Occipital lobe (tissue), 2 donors: ENCODE results near the gene C20orf141. TPM values are rescaled to one million over a fixed set of nuclear protein-coding genes. Genes with fewer than 3 reads are reported as not detected.
"Not testable (repeated sequence)": the region's sequence is repeated elsewhere in the genome, so short reads cannot be mapped to it uniquely, and the experiment has no call there.

ENCODE experiments used
- DNase-seq: peaks from one replicate; lab custom pipeline; 2025; lab: John Stamatoyannopoulos, UW
- total RNA-seq: library from RNA; depleted of rRNA; stranded (reverse); fragments of >200 nt; gene quantifications from one replicate; pipeline ENCODE4 v1.2.3, GENCODE V29; 2014

Gene C20orf141
- total RNA-seq, 1 donor from 2014 or later = not detected

DNA sequence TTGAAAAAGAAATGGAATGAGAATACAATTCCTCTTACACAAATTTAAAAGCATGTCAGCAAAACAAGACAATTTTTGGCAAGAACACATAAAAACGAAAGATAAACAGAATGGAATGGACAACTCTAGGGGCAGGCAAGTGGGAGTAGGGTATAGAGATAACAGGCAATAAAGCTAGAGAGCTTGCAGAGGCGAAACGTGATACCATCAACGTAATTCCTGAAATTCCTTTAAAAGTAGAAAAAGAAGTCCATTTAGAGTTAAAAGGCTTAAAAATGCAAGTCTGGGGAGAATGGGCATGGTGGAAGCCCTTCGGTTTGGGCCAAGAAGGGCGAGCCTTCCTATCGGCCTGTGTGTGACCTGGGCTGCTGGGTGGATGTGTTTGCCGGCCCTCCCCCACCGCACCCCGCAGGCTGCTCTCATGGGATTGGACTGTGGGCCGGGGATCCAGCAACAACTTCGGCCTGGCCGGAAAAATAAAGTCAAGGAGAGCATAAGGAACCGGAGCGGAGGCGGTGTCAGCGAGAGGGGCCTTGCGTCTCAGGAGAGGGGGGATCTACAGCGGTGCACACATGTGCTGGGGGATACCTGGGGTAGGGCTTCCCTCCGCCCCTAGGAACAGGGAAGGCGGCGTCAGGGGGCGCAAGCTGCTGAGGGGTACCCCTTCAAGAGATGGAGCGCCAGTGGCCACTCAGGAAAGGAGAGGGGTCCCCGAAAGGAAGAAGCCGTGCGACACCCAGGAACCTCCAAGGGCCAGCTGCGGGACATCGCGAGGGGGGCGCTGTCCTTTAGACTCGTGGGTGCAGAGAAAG is 5.5 kb downstream of the C20orf141 start:
- no peak for DNase-seq

DNA sequence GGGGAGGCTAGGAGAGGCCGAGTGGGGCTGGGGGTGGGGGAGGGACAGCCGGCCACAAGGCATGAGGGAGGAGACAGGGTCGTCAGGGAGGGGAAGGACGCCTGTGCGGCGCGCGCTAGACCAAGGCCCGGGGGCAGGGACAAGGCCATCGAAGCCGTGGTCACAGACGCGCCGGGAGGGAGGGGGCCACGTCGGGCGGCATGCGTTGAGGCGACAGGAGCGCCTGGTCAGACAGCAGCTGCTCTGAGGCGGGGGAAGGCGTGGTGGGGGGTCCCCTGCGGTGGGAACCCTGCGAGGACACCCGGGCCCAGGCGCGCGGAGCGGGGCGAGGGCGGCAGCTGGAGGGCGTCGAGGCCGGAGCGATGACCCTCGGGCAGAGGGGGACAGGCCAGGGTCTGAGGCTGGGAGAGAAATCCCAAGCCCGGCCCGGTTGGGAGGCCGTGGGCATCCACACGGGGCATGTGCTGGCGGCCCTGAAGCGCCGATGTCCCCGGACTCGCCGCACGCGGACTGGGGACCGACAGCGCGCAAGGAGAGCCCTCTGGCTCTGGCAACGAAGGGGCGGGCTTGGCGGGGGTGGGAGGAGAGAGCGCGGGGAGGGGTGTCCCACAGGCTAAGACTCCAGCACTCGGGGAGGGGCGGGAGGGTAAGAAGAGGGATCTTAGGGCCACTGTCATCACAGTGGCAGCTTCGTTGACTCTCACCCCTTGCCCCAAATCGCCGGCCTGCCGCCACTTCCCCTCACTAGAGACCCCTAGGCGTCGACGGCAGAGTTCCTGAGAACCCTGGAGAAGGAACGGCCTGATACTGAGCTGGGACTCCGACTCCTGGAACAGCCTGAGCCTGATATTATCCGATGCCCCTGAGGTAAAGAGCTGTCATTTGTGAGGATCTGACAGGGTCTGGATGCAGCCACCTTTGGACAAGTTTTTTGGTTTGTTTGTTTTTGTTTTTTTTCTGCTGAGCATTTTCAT is 6.4 kb downstream of the C20orf141 start:
- DNase-seq = no peak

DNA sequence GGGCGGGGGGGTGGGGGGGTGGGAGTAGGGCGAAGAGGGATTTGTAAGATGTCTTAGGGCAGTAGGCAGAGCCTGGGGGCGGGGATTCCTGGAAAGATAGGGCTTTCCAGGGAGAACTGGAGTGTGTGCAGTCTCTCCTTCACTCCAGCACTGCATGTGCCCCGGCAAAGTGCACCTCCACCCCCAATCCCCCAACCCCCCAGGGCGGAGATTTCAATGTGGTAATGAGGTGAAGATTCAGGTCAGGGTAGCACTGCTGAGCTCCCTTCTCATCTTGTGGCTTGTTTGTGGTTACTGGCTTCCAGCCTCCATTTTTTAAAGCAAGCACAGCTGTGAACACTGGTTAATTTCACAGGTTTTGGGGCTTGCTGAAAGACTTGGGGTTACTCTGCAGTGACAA is 7.3 kb downstream of the C20orf141 start:
- no peak for DNase-seq

DNA sequence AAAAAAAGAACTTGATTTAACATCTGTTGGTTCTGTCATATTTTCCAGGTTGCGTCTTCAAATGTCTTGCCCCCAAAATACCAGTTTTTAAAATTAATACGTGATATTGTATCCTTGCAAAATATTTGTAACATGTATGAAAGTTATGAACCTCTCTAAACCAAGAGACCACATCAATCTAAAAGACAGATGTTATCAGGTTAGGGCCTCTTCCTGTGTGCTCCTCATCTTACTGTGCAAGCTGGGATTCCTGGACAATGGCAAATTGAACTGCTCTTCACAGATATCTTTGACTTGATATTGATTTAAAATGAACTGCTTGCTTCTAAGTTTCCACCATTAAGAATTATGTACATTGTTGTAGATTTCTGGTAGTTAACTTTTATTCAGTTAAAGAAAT is 11.0 kb downstream of the C20orf141 start:
- DNase-seq = no peak

DNA sequence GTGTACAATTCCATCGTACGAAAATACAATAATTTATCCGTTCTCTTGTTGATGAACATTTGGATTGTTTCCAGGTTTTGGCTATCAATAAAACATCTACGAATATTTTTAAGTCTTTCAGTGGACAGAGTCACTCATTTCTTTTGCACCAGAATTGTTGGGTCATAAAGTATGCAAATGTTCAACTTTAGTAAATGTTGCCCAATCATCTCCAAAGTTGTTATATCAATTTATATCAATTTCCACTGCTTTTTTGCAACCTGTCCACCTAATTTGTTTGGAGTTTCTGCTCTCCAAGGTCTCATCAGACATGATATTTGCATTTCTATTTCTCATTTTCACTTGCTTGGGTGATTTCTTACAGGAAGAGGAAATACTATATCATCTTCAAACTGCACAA is 11.9 kb downstream of the C20orf141 start:
- no peak for DNase-seq

DNA sequence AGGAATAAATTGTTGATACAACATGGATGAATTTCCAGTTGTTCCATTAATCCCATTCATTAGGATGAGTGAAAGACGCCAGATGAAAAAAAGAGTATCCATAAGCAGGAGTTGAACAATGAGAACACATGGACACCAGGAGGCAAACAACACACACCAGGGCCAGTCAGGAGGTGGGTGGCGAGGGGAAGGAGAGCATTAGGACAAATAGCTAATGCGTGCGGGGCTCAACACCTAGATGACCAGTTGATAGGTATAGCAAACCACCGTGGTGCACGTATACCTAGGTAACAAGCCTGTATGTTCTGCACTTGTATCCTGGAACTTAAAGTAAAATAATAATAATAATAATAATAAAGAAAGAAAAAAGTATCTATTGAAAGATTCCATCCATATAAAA is 14.6 kb downstream of the C20orf141 start:
- no peak for DNase-seq

DNA sequence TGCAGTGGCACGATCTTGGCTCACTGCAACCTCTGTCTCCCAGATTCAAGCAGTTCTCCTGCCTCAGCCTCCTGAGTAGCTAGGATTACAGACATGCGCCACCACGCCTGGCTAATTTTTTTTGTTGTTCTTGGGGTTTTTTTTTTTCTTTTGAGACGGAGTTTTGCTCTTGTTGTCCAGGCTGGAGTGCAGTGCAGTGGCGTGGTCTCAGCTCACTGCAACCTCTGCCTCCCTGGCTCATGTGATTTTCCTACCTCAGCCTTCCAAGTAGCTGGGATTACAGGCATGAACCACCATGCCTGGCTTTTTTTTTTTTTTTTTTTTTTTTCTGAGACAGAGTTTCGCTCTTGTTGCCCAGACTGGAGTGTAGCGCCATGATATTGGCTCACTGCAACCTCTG is 16.4 kb downstream of the C20orf141 start:
- not testable (repeated sequence) for DNase-seq

DNA sequence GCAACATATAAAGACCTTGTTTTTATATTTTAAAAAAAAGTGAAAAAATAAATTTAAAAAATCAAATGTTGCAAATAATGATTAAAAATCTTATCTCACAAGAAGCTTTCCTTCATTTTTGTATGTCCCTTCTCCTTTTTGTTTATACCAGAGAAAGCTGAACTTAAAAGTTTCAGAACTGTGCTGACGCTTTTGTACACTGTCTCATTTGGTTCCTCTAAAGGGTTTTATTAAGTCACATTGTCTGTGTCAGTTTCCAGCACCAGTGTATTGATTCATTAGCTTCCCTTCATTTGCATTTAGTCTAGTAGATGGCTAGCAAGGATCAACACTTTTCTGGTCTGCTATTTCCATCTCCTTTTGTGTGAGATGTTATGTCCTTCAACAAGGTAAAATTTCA is 19.0 kb downstream of the C20orf141 start:
- DNase-seq = no peak

DNA sequence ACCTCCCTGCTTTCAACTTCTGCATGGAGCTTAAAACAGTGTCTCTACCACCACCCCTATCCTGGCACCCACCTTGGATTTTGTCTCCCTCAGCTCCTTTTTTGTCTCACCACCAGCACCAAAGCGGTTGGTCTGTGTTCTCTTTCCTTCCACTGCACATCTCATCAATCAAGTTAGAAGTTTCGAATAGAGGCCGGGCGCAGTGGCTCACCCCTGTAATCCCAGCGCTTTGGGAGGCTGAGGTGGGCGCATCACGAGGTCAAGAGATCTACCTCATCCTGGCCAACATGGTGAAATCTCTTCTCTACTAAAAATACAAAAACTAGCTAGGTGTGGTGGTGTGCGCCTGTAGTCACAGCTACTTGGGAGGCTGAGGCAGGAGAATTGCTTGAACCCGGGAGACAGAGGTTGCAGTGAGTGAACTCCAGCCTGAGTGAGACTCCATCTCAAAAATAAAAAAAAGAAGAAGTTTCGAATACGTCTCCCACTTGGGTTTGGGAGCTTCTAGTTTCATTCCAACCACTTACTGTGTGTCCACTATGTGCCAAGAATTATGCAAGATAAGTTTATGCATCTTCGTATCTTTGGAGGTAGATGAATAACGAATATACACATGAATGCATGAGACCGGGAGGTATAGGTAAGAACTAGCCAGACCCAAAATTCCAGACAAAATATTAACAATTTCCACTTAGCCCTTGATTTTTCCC is 19.8 kb downstream of the C20orf141 start:
- DNase-seq = no peak

DNA sequence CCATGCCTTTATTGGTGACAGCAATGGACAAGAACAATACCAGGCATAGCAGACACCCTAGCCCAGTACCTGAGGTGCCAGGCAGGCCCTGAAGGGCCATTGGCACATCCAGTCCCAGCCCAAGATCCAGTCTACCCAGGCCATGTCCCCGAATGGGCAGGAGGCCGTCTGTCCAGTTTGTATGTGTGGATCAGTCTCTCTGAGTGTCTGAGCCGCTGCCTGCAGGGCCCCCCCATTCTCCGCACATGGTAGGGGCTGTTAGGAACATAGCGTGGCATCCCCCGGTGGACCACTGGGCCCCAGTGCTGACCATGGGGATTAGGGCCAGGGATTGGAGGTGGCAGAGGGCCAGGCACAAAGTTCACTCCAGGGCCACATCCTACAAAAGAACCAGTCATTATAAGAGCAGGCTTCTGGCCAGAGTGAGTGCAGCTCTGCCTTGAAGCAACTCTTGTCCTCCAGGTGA is 20.6 kb downstream of the C20orf141 start:
- DNase-seq = no peak

DNA sequence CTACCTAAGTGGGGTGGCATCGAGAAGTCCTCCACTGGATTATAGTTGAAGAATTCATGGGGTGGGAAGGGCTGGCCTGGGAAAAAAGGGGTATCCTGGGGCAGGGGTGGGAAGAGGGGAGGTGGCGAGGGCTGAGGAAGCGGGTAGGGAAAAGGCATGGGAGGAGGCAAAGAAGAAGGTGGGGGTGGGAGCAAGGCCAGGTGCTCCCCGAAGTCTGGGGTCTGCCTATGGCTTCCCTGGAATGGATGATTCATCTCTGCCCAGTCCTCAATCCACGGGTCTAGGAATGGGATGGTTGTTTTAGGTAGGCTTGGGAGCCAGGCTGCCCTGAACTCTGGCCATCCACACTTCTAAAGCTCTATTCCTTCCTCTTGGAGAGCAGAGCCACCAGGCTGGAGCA is 21.2 kb downstream of the C20orf141 start:
- DNase-seq = no peak

DNA sequence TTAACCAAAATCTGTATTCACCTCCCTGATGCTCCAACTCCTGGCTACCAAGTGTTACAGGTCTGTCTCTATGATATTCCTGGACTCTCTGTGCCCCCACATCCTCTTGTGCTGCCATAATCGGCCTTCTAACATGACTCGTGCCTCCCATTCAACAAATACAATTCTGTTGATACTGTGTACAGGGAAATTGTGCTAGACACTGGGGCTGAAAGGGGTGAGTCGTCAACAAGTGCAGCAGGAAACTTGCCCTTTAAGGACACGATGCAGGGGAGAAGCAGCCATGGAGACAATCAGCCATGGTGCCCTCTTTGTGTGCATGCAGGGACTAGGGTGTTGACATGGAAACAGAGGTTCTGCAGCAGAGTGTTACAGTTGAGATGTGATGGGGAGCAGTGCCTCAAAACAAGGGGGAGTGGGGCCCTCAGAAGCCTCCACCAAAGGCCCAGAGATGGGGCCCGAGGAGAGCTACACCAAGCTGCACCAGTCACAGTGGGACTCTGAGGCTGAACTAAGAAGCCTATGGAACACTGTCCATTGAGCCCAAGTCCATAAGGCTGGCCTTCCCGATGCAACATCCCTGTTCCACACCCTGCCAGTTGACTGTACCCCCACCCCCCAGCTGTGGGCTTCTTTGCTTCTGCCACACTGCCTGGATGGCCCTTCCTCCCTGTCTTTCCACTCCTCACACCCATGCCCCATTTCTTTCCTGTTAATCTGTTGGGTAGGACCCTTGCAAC is 22.6 kb downstream of the C20orf141 start:
- no peak for DNase-seq

DNA sequence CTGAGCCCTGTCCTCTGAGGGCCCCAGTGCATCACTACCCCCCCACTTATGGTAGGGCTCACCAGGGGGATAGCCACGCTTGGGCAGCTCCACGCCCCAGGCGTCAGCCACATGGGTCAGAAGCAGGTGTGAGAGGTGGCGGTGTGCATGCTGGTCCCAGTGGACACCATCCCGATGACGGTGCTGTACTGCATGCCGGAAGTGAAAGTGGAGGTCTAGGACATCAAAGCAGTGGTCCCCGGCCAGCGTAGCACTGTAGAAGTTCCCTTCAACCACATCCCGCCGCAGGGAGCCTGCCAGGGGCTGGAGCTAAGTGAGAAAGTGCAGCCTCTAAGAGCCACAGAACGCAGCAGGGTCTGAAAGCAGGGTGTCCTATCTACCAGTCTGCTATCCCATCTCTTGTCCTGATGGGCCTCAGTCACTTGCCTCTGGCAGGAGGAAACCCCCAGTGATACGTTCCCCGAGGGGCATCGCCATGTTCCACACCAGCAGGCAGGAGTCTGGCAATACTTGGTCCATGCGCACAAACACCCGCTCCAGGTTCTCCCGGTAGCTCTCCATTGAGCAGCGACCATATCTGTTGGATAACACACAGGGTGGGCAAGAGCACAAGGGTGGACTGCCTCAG is 23.5 kb downstream of the C20orf141 start:
- DNase-seq = no peak

DNA sequence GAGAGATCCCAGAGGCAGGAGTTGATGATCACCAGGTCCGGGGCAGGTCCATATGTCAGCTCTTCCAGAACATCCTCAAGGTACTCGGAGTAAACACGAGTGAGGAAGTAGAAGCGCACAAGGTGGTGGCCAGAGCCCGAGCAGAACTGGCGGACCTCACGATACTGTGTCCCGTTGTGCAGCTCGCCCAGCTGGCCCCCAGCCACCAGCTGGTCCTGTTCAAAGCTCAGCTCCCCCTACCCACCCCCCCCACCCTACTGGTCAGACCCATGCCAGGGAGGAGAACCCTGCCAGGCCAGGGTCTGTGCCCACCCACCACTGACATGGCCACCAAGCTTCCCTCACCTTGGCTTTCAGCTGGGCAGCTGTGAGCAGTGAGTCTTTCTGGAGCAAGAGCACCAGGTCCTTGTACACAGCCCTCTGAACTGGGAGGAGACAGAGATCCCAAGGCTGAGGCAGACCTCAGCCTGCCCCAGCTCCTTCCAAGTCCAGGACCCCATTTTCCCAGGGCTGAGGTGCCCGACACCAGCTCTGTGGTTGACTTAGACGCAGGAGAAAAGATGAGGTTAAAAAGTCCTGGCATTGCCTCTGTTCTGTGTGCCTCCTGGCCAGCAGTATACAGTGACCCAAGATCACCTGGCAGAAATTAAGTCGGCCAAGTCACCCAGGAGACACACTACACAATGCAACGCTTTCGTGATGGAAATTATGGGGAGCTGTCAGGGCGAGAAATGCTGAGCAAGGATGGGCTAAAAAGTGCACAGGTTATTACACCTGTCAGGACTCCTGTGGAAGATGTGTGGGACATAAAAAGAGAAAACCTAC is 24.3 kb downstream of the C20orf141 start:
- DNase-seq = no peak

DNA sequence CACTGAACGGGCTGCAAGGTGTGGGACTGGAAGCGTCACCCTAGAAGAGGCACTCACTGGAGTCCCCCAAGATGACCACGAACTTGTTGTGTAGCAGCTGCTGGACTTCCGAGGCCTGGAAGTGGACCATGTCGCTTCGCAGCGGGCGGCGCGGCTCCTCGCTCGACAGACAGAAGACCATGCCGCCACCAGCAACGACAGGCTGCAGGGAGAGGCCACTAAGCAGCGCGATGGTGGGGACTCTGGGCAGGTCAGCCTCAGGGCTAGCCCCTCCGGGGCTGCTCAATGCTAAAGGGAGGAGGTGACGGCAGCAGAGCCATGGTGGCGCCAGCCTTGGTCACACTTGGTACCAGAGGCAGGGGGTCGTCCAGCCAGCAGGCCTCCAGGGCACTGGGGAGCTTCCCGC is 24.9 kb downstream of the C20orf141 start:
- DNase-seq = no peak

DNA sequence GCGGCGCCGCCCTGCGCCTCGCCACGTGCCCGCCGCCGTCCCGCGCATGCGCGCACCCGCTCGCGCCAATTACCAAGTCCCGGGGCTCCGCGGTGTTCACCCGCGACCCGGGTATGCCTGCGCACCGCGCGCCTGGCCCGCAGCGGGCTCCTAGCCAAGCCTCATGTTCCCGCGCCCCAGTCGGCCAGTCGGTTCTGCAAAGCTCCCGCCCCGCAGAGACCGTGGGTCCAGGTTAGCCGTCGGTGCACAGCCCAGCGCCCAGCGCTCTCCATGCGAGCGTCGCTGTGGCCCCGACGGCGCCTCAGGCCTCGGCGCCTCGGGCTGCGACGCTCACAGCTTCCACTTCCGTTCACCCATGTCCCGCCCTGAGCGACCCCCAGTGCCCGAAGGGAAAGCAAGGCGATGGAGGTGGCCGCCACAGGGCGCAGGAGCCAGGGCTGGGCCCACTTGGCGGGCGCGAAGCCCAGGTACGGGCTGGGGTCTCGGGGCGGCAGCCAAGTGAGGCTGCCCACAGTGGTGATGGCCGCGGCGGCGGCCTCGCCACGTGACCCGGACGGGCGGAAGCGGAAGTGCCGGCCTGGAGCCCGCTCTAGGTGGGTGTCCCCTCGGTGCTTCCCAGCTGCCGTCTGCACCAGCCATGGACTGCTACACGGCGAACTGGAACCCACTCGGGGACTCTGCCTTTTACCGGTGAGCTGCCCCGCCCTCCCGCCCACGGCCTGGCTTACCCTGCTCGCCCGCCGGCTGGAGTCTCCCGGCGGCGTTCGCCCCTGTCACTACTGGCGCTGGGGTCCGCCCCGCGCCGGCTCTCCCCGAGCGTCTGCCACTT is 25.6 kb downstream of the C20orf141 start, which contains the start of the genes PCED1A and VPS16:
PCED1A (minus strand) TSS at position 518 of the 829 bp plus-strand sequence. CDS start 743 bp downstream, outside the sequence.
VPS16 (plus strand) TSS at position 608 of the 829 bp plus-strand sequence; CDS start at position 638, 30 bp downstream.
- peak; percentile 82 for DNase-seq

DNA sequence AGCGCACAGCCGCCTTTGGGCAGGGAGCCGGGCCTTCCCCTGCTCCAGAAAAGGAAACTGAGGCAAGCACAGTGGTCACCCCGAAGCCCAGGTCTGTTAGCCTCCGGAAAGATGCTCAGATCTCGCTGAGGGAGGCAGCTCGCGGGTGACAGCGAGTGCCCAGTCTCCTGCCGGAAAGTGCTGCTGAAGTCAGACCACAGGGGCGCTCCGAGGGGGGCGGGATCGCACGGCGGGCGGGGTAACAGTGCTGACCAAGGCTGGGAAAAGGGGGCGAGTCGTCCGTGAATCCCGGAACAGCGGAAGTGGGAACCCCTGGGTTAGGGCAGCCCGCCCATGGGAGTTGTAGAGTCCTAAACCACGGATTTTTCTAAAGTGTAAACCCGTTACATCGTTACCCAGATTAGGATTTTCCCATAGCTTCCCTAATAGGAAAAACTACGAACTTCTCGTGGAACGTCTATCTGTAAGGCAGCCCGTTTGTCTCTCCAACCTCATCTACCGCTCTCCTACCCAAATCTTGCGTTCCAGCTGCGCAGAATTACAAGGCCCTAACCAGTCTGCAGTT is 26.3 kb downstream of the C20orf141 start:
- DNase-seq = peak; percentile 60

DNA sequence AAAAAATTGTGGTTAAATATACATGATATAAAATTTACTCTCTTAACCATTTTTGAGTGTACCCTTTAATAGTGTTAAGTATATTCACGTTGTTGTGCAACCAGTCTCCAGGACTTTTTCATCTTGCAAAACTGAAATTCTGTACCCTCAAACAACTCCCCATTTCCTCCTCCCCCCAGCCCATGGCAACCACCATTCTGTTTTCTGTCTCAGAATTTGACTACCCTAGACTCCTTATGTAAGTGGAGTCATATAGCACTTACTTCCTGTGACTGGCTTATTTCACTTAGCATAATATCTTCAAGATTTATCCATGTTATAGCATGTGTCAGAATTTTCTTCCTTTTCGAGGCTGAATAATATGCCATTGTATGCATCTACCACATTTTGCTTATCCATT is 30.8 kb downstream of the C20orf141 start:
- DNase-seq = no peak
